Measurements from ENCODE around the gene GAP43. TPM values are rescaled to one million over a fixed set of nuclear protein-coding genes. Genes with fewer than 3 reads are reported as not detected.

GAP43 gene
- total and polyA plus RNA-seq, 12 donors, result 0.32 to 23.2 (median 0.74) TPM; not detected in 3

DNA sequence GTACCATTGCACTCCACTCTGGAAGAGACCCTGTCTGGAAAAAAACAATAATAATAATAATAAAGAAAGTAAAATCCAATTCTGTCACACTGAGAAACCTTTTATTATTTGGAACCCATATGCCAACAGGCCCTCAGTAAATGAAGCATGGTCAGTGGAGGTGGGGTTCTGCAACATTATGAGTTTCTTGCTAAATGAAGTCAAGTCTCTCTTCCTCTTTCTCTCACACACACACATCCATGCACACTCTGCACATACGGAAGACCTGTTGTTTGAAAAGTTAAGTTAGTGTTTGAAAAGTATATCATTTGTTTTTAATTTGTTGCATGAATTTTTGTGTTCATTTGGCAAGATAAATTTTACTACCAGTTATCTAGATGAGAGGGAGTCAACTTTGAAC lies 27.8 kb downstream of the GAP43 start:
- no peaks in the 10 kb centered on the region for H3K27me3 ChIP-seq
- DNase-seq, result no peak
- no peak overlapping the region for H3K27ac ChIP-seq
- no peaks in the 10 kb centered on the region for H3K36me3 ChIP-seq (replicated peaks in 1 of 2)
- WGBS, 4 donors, result 74 to 87% (median 86%) methylated on average over 1 of the region's 1 CpG
- intact Hi-C loops (cut with DNase I), result no loop called here
- H3K4me3 ChIP-seq, result no peak overlapping the region
- H3K4me1 ChIP-seq (replicated peaks in 1 of 2), result peaks cover 0 to 2% of the 10 kb centered on the region in 2 donors
- H3K9me3 ChIP-seq (replicated peaks in 1 of 3), result no peaks in the 10 kb centered on the region
- TF ChIP-seq, protein P1, sequence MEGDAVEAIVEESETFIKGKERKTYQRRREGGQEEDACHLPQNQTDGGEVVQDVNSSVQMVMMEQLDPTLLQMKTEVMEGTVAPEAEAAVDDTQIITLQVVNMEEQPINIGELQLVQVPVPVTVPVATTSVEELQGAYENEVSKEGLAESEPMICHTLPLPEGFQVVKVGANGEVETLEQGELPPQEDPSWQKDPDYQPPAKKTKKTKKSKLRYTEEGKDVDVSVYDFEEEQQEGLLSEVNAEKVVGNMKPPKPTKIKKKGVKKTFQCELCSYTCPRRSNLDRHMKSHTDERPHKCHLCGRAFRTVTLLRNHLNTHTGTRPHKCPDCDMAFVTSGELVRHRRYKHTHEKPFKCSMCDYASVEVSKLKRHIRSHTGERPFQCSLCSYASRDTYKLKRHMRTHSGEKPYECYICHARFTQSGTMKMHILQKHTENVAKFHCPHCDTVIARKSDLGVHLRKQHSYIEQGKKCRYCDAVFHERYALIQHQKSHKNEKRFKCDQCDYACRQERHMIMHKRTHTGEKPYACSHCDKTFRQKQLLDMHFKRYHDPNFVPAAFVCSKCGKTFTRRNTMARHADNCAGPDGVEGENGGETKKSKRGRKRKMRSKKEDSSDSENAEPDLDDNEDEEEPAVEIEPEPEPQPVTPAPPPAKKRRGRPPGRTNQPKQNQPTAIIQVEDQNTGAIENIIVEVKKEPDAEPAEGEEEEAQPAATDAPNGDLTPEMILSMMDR (IDR thresholded peaks at IDR 0.05), result no peak
- no peak for TF ChIP-seq POLR2A (IDR thresholded peaks at IDR 0.05)

DNA sequence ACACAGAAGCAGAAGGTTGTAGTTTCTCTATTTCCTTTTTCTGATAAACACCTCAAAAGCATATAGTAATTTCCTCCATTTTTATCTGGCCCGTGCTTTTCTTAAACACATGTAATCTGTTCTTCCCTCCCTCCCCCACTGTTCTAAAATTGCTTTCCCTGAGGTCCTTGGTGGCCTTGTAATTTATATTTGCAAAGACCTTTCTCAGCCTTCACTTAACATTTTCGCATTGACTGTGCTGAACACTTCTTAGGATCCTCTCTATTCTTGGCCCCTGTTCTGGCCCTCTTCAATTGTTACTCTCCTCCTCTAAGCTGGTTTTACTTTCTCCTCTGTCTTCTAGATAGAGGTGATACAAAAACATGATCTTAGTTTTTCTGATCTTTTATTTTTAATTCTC lies 28.3 kb downstream of the GAP43 start:
- H3K9me3 ChIP-seq (replicated peaks in 1 of 3), result no peaks in the 10 kb centered on the region
- no peak for DNase-seq
- no peak overlapping the region for H3K4me3 ChIP-seq
- intact Hi-C loops (cut with DNase I), result no loop called here
- H3K36me3 ChIP-seq (replicated peaks in 1 of 2), result no peaks in the 10 kb centered on the region
- no peaks in the 10 kb centered on the region for H3K4me1 ChIP-seq (replicated peaks in 1 of 2)
- TF ChIP-seq, protein P1 (IDR thresholded peaks at IDR 0.05), result no peak
- TF ChIP-seq POLR2A (IDR thresholded peaks at IDR 0.05), result no peak
- H3K27me3 ChIP-seq, result no peaks in the 10 kb centered on the region
- 73 to 83% (median 76%) methylated on average over 2 of the region's 2 CpGs for WGBS, 4 donors
- no peak overlapping the region for H3K27ac ChIP-seq

DNA sequence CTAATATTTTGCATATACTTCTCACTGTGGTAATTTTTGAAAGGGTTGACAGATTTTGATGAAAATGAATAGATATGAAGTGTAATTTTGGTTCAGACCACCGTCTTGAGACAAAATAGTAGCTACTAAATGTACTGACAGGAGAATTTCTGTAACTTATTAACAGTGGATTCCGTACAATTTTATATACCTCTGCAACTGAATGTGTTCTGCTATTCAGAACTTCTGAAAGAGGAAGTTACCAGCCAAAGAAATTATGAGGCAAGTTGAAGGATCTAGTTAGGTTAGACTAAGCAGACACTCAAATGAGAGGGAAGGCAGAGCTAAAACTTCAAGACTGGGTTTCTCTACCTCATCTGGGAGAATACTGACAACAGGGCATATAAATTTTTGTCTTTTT lies 29.4 kb downstream of the GAP43 start:
- DNase-seq, result no peak
- H3K27me3 ChIP-seq, result no peaks in the 10 kb centered on the region
- 82 to 86% (median 85%) methylated on average over 2 of the region's 2 CpGs for WGBS, 4 donors
- no peaks in the 10 kb centered on the region for H3K9me3 ChIP-seq (replicated peaks in 1 of 3)
- no peaks in the 10 kb centered on the region for H3K36me3 ChIP-seq (replicated peaks in 1 of 2)
- H3K27ac ChIP-seq, result no peak overlapping the region
- intact Hi-C loops (cut with DNase I), result no loop called here
- TF ChIP-seq POLR2A (IDR thresholded peaks at IDR 0.05), result no peak
- TF ChIP-seq, protein P1 (IDR thresholded peaks at IDR 0.05), result no peak
- H3K4me1 ChIP-seq (replicated peaks in 1 of 2), result peaks cover 2 to 4% of the 10 kb centered on the region in 2 donors
- no peak overlapping the region for H3K4me3 ChIP-seq

DNA sequence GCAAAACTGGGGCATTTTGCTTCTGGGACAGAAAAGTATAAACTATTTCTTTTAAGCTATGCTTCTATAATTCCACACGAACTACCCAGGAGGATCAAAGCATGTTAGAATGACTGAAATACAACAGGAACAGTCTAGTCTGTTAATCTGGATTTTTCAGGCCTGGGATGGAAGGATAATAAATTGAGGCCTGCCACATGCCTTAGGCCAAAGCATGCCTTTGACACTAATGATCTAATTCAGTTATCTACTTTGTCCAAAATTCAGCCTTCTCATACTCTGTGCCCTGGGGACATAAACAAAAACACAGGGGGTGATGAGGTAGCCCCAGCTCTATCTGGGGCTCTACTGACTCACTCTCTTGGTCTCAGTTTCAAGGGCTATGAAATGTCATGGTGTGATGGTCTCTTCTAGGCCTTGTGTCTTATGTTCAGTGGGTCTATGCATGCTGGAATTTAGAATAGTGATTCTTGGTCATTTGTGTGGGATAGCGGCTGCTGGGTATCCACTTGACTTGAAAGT lies 32.5 kb downstream of the GAP43 start:
- no peak for DNase-seq
- 90 to 95% (median 93%) methylated on average over 2 of the region's 2 CpGs for WGBS, 4 donors
- Histone ChIP-seq H3K36me3 (replicated peaks in 1 of 2) (no peaks in the 10 kb centered on the region), H3K9me3 (replicated peaks in 1 of 3) (no peaks in the 10 kb centered on the region), H3K4me1 (replicated peaks in 1 of 2) (peaks cover 7 to 12% of the 10 kb centered on the region in 2 donors), H3K4me3 (no peak overlapping the region), H3K27me3 (no peaks in the 10 kb centered on the region), H3K27ac (no peak overlapping the region)
- intact Hi-C loops (cut with DNase I), result no loop called here
- TF ChIP-seq, protein P1 (IDR thresholded peaks at IDR 0.05), result no peak
- TF ChIP-seq POLR2A (IDR thresholded peaks at IDR 0.05), result no peak

Data from adrenal gland (tissue), 12 donors.